ENCODE data around the gene OR4Q3.
"Not testable (repeated sequence)": the region's sequence is repeated elsewhere in the genome, so short reads cannot be mapped to it uniquely, and the experiment has no call there.

Gene OR4Q3

GRCh38 chr14:19743256-19743655 lies at the start of gene OR4Q3:
Gene OR4Q3, plus strand, starts transcription at chr14:19743571.
- no peak within 1 kb of the TSS for H3K27ac Mint-ChIP-seq
- H3K9me3 Mint-ChIP-seq: peaks cover 4% of the 10 kb centered on the region
- H3K27me3 Mint-ChIP-seq: peaks cover 9% of the 10 kb centered on the region
- no peaks in the 10 kb centered on the region for H3K4me1 Mint-ChIP-seq (ENCODE audit: low read depth)
- H3K36me3 Mint-ChIP-seq (ENCODE audit: low read depth): no peaks in the 10 kb centered on the region
- no peak within 1 kb of the TSS for H3K4me3 Mint-ChIP-seq

- Mint-ChIP-seq H3K9me3 (peaks cover 7% of the 10 kb centered on the region), H3K4me3 (no peak overlapping the region), H3K4me1 (ENCODE audit: low read depth) (no peaks in the 10 kb centered on the region), H3K36me3 (ENCODE audit: low read depth) (no peaks in the 10 kb centered on the region), H3K27me3 (no peaks in the 10 kb centered on the region), H3K27ac (no peak overlapping the region)
Measured at GRCh38 chr14:19729359-19729758, 14.0 kb upstream of the OR4Q3 start.

- no peaks in the 10 kb centered on the region for H3K4me1 Mint-ChIP-seq (ENCODE audit: low read depth)
- H3K36me3 Mint-ChIP-seq (ENCODE audit: low read depth): no peaks in the 10 kb centered on the region
- no peak overlapping the region for H3K4me3 Mint-ChIP-seq
- no peaks in the 10 kb centered on the region for H3K27me3 Mint-ChIP-seq
- peaks cover 7% of the 10 kb centered on the region for H3K9me3 Mint-ChIP-seq
- H3K27ac Mint-ChIP-seq: no peak overlapping the region
Measured at GRCh38 chr14:19729763-19730162, 13.6 kb upstream of the OR4Q3 start.

GRCh38 chr14:19733893-19734292 lies 9.5 kb upstream of the OR4Q3 start:
- H3K27me3 Mint-ChIP-seq; H3K36me3 Mint-ChIP-seq (ENCODE audit: low read depth); H3K9me3 Mint-ChIP-seq; H3K4me1 Mint-ChIP-seq (ENCODE audit: low read depth); H3K4me3 Mint-ChIP-seq; H3K27ac Mint-ChIP-seq: not testable (repeated sequence)

- H3K36me3 Mint-ChIP-seq (ENCODE audit: low read depth); H3K27ac Mint-ChIP-seq; H3K27me3 Mint-ChIP-seq; H3K9me3 Mint-ChIP-seq; H3K4me3 Mint-ChIP-seq; H3K4me1 Mint-ChIP-seq (ENCODE audit: low read depth): not testable (repeated sequence)
Measured at GRCh38 chr14:19752316-19752715, 8.9 kb downstream of the OR4Q3 start.

GRCh38 chr14:19754172-19754571 lies 10.8 kb downstream of the OR4Q3 start:
- H3K4me1 Mint-ChIP-seq (ENCODE audit: low read depth): no peaks in the 10 kb centered on the region
- H3K9me3 Mint-ChIP-seq: no peaks in the 10 kb centered on the region
- no peaks in the 10 kb centered on the region for H3K27me3 Mint-ChIP-seq
- H3K36me3 Mint-ChIP-seq (ENCODE audit: low read depth): no peaks in the 10 kb centered on the region
- H3K4me3 Mint-ChIP-seq: no peak overlapping the region
- no peak overlapping the region for H3K27ac Mint-ChIP-seq

GRCh38 chr14:19771491-19771890 lies 28.1 kb downstream of the OR4Q3 start:
- not testable (repeated sequence) for H3K27ac Mint-ChIP-seq; H3K4me1 Mint-ChIP-seq (ENCODE audit: low read depth); H3K4me3 Mint-ChIP-seq; H3K36me3 Mint-ChIP-seq (ENCODE audit: low read depth); H3K27me3 Mint-ChIP-seq
- H3K9me3 Mint-ChIP-seq: peaks cover 12% of the 10 kb centered on the region

GRCh38 chr14:19771895-19772430 lies 28.6 kb downstream of the OR4Q3 start:
- no peaks in the 10 kb centered on the region for H3K36me3 Mint-ChIP-seq (ENCODE audit: low read depth)
- peaks cover 12% of the 10 kb centered on the region for H3K9me3 Mint-ChIP-seq
- H3K27me3 Mint-ChIP-seq: no peaks in the 10 kb centered on the region
- no peaks in the 10 kb centered on the region for H3K4me1 Mint-ChIP-seq (ENCODE audit: low read depth)
- H3K4me3 Mint-ChIP-seq: no peak overlapping the region
- H3K27ac Mint-ChIP-seq: no peak overlapping the region

GRCh38 chr14:19772454-19772853 lies 29.1 kb downstream of the OR4Q3 start:
- H3K4me1 Mint-ChIP-seq (ENCODE audit: low read depth); H3K27ac Mint-ChIP-seq; H3K4me3 Mint-ChIP-seq; H3K36me3 Mint-ChIP-seq (ENCODE audit: low read depth); H3K27me3 Mint-ChIP-seq: not testable (repeated sequence)
- H3K9me3 Mint-ChIP-seq: peaks cover 12% of the 10 kb centered on the region

GRCh38 chr14:19773204-19773603 lies 29.8 kb downstream of the OR4Q3 start, which contains the start of gene OR4M1:
Gene OR4M1, plus strand, starts transcription at chr14:19773504. Its CDS starts 6,819 bp downstream, at chr14:19780323.
- H3K9me3 Mint-ChIP-seq: peaks cover 12% of the 10 kb centered on the region
- not testable (repeated sequence) for H3K27ac Mint-ChIP-seq; H3K27me3 Mint-ChIP-seq; H3K4me3 Mint-ChIP-seq; H3K36me3 Mint-ChIP-seq (ENCODE audit: low read depth); H3K4me1 Mint-ChIP-seq (ENCODE audit: low read depth)

- H3K4me1 Mint-ChIP-seq (ENCODE audit: low read depth): no peaks in the 10 kb centered on the region
- no peak overlapping the region for H3K27ac Mint-ChIP-seq
- H3K9me3 Mint-ChIP-seq: peaks cover 15% of the 10 kb centered on the region
- no peak overlapping the region for H3K4me3 Mint-ChIP-seq
- H3K27me3 Mint-ChIP-seq: no peaks in the 10 kb centered on the region
- no peaks in the 10 kb centered on the region for H3K36me3 Mint-ChIP-seq (ENCODE audit: low read depth)
Measured at GRCh38 chr14:19775587-19775986, 32.2 kb downstream of the OR4Q3 start.

GRCh38 chr14:19785848-19786247 lies 42.5 kb downstream of the OR4Q3 start:
- H3K9me3 Mint-ChIP-seq; H3K4me1 Mint-ChIP-seq (ENCODE audit: low read depth); H3K27me3 Mint-ChIP-seq; H3K36me3 Mint-ChIP-seq (ENCODE audit: low read depth); H3K4me3 Mint-ChIP-seq; H3K27ac Mint-ChIP-seq: not testable (repeated sequence)

- not testable (repeated sequence) for H3K4me3 Mint-ChIP-seq; H3K9me3 Mint-ChIP-seq; H3K27me3 Mint-ChIP-seq; H3K27ac Mint-ChIP-seq; H3K36me3 Mint-ChIP-seq (ENCODE audit: low read depth); H3K4me1 Mint-ChIP-seq (ENCODE audit: low read depth)
Measured at GRCh38 chr14:19787318-19787717, 43.9 kb downstream of the OR4Q3 start.

GRCh38 chr14:19788150-19788549 lies 44.8 kb downstream of the OR4Q3 start:
- H3K9me3 Mint-ChIP-seq; H3K27me3 Mint-ChIP-seq; H3K4me1 Mint-ChIP-seq (ENCODE audit: low read depth); H3K4me3 Mint-ChIP-seq; H3K36me3 Mint-ChIP-seq (ENCODE audit: low read depth); H3K27ac Mint-ChIP-seq: not testable (repeated sequence)

- H3K4me3 Mint-ChIP-seq; H3K27ac Mint-ChIP-seq; H3K27me3 Mint-ChIP-seq; H3K9me3 Mint-ChIP-seq; H3K36me3 Mint-ChIP-seq (ENCODE audit: low read depth); H3K4me1 Mint-ChIP-seq (ENCODE audit: low read depth): not testable (repeated sequence)
Measured at GRCh38 chr14:19796520-19797108, 53.2 kb downstream of the OR4Q3 start.
